Measurements from ENCODE around the gene SLC13A3.

SLC13A3 gene

GRCh38 chr20:46592580-46593362 is 58.5 kb downstream of the SLC13A3 start:
- TF ChIP-seq, protein P1, sequence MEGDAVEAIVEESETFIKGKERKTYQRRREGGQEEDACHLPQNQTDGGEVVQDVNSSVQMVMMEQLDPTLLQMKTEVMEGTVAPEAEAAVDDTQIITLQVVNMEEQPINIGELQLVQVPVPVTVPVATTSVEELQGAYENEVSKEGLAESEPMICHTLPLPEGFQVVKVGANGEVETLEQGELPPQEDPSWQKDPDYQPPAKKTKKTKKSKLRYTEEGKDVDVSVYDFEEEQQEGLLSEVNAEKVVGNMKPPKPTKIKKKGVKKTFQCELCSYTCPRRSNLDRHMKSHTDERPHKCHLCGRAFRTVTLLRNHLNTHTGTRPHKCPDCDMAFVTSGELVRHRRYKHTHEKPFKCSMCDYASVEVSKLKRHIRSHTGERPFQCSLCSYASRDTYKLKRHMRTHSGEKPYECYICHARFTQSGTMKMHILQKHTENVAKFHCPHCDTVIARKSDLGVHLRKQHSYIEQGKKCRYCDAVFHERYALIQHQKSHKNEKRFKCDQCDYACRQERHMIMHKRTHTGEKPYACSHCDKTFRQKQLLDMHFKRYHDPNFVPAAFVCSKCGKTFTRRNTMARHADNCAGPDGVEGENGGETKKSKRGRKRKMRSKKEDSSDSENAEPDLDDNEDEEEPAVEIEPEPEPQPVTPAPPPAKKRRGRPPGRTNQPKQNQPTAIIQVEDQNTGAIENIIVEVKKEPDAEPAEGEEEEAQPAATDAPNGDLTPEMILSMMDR (IDR thresholded peaks at IDR 0.05; ENCODE audit: insufficient read depth, low read length), result no peak
- TF ChIP-seq POLR2AphosphoS5 (IDR thresholded peaks at IDR 0.05; ENCODE audit: low read depth), result no peak
- TF ChIP-seq GABPA (IDR thresholded peaks at IDR 0.05; ENCODE audit: low read depth), result no peak
- TF ChIP-seq, protein P2, sequence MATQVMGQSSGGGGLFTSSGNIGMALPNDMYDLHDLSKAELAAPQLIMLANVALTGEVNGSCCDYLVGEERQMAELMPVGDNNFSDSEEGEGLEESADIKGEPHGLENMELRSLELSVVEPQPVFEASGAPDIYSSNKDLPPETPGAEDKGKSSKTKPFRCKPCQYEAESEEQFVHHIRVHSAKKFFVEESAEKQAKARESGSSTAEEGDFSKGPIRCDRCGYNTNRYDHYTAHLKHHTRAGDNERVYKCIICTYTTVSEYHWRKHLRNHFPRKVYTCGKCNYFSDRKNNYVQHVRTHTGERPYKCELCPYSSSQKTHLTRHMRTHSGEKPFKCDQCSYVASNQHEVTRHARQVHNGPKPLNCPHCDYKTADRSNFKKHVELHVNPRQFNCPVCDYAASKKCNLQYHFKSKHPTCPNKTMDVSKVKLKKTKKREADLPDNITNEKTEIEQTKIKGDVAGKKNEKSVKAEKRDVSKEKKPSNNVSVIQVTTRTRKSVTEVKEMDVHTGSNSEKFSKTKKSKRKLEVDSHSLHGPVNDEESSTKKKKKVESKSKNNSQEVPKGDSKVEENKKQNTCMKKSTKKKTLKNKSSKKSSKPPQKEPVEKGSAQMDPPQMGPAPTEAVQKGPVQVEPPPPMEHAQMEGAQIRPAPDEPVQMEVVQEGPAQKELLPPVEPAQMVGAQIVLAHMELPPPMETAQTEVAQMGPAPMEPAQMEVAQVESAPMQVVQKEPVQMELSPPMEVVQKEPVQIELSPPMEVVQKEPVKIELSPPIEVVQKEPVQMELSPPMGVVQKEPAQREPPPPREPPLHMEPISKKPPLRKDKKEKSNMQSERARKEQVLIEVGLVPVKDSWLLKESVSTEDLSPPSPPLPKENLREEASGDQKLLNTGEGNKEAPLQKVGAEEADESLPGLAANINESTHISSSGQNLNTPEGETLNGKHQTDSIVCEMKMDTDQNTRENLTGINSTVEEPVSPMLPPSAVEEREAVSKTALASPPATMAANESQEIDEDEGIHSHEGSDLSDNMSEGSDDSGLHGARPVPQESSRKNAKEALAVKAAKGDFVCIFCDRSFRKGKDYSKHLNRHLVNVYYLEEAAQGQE (IDR thresholded peaks at IDR 0.05; ENCODE audit: insufficient replicate concordance, low read depth), result no peak
- TF ChIP-seq SPI1 (IDR thresholded peaks at IDR 0.05; ENCODE audit: borderline replicate concordance, low read depth), result no peak
- H3K27ac ChIP-seq (replicated peaks), result no peak overlapping the region
- no peaks in the 10 kb centered on the region for H3K27me3 ChIP-seq (ENCODE audit: insufficient read depth, poor library complexity, severe bottlenecking)
- H3K4me3 ChIP-seq (replicated peaks; ENCODE audit: insufficient read depth, low read length), result no peak overlapping the region
- no peak for DNase-seq (ENCODE audit: low read depth in 1 of 2, low spot score in 1 of 2)

- Histone ChIP-seq H3K27me3 (ENCODE audit: insufficient read depth, poor library complexity, severe bottlenecking) (no peaks in the 10 kb centered on the region), H3K27ac (replicated peaks) (no peak overlapping the region), H3K4me3 (replicated peaks; ENCODE audit: insufficient read depth, low read length) (no peak overlapping the region)
- DNase-seq (ENCODE audit: low read depth in 1 of 2, low spot score in 1 of 2), result no peak
- TF ChIP-seq GABPA (IDR thresholded peaks at IDR 0.05; ENCODE audit: low read depth) (no peak), SPI1 (IDR thresholded peaks at IDR 0.05; ENCODE audit: borderline replicate concordance, low read depth) (no peak), POLR2AphosphoS5 (IDR thresholded peaks at IDR 0.05; ENCODE audit: low read depth) (no peak)
- TF ChIP-seq, protein P1 (IDR thresholded peaks at IDR 0.05; ENCODE audit: insufficient read depth, low read length), result no peak
- TF ChIP-seq, protein P2 (IDR thresholded peaks at IDR 0.05; ENCODE audit: insufficient replicate concordance, low read depth), result no peak
Observed at GRCh38 chr20:46590443-46590842, 60.8 kb downstream of the SLC13A3 start.

DNA sequence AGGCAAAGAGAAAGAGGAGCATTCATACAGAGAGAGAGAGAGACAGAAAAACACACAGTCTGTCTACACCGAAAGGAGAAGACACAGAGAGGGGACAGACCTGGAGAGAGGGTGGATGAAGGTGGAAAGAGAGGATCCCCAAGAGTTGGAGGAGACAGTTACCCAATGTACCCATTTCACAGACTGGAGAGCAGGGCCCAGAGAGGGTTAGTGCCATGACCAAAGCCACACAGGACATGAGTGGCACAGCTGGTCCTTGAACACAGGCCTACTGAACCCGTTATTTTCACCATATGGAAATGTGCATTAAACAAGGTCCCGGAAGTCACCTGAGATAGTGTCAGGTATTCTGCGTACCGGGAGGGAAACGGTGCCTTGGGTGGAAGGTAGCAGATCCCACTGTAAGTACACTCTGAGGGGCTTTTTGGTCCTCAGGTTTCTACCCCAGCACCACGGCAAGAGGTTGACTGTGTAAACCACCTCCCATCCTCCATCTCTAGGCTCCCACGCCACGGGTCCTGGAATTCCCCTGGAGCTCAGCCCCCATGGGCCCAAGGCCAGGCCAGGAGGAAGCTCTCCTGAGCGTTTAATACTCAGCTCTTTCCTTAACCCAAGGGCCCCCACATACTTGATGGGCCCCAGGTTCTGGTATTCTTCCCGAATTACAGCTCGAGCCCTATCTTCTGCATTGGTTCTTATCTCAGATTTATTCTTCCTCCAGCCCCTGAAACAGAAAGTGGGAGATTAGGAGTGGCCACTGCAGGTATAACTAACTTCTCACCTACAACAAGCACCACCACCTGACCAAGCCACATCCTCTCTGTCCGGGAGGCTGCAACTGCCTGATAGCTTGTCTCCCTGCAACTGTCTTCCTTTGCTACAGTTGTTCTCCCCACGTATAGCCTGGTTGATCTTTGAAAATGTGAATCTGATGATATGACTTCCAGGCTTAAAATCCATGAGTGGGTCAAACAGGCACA is 62.4 kb downstream of the SLC13A3 start:
- H3K4me3 ChIP-seq (replicated peaks; ENCODE audit: insufficient read depth, low read length), result no peak overlapping the region
- TF ChIP-seq POLR2AphosphoS5 (IDR thresholded peaks at IDR 0.05; ENCODE audit: low read depth) (no peak), GABPA (IDR thresholded peaks at IDR 0.05; ENCODE audit: low read depth) (no peak), SPI1 (IDR thresholded peaks at IDR 0.05; ENCODE audit: borderline replicate concordance, low read depth) (no peak)
- TF ChIP-seq, protein P2 (IDR thresholded peaks at IDR 0.05; ENCODE audit: insufficient replicate concordance, low read depth), result no peak
- TF ChIP-seq, protein P1 (IDR thresholded peaks at IDR 0.05; ENCODE audit: insufficient read depth, low read length), result no peak
- no peaks in the 10 kb centered on the region for H3K27me3 ChIP-seq (ENCODE audit: insufficient read depth, poor library complexity, severe bottlenecking)
- H3K27ac ChIP-seq (replicated peaks), result no peak overlapping the region
- DNase-seq (ENCODE audit: low read depth in 1 of 2, low spot score in 1 of 2), result no peak

Measured in HL-60 (cell line).